Tibial nerve (tissue), 4 donors: ENCODE data around the gene MYO1D. TPM values are rescaled to one million over a fixed set of nuclear protein-coding genes. Genes with fewer than 3 reads are reported as not detected.
A peak's percentile ranks its signal among the peaks of the same experiment; 100 is the strongest.

ENCODE experiments used
- DNase-seq, 2 donors: peaks; one replicate each; pipeline ENCODE4 v3.0.0-alpha.2; 2019; ENCODE audit warnings: low spot score in 2 of 2
- H3K27ac ChIP-seq, 4 donors: fragments of 200-600 bp; sonication (generic) in 3 of 4; one replicate each; pipeline ENCODE4 v1.5.1; 2017 to 2019; ENCODE audit warnings: mild to moderate bottlenecking in 1 of 4
- H3K27me3 ChIP-seq, 2 donors: fragments of 200-600 bp; sonication (generic) in 1 of 2; one replicate each; pipeline versions ENCODE4 v1.5.1 to v1.6.0; 2017 to 2019
- H3K36me3 ChIP-seq, 3 donors: fragments of 200-600 bp; sonication (generic); one replicate each; pipeline ENCODE4 v1.5.1; 2018 to 2019
- H3K4me1 ChIP-seq, 4 donors: fragments of 200-600 bp; sonication (generic) in 3 of 4; one replicate each; pipeline ENCODE4 v1.5.1; 2017 to 2019
- H3K4me3 ChIP-seq, 4 donors: fragments of 200-600 bp; sonication (generic) in 3 of 4; one replicate each; pipeline ENCODE4 v1.5.1; 2017 to 2019; ENCODE audit warnings: mild to moderate bottlenecking in 1 of 4, moderate library complexity in 1 of 4
- H3K9me3 ChIP-seq, 4 donors: fragments of 200-600 bp; sonication (generic) in 3 of 4; one replicate each; pipeline ENCODE4 v1.5.1; 2017 to 2019
- EP300 ChIP-seq, 2 donors: sonication (generic); formaldehyde crosslinking; IDR thresholded peaks; one replicate each; pipeline ENCODE4 v1.6.1; 2017; ENCODE audit warnings: antibody characterized with exemption in 2 of 2, mild to moderate bottlenecking in 1 of 2
- POLR2A ChIP-seq, 2 donors: fragments of 450-650 bp; IDR thresholded peaks; one replicate each; pipeline ENCODE4 v1.6.1; 2017; ENCODE audit warnings: antibody characterized with exemption in 2 of 2, mild to moderate bottlenecking in 2 of 2, moderate library complexity in 2 of 2
- WGBS, 2 donors: methylation state at CpG; one replicate each; pipeline ENCODE4 v1.1.5; 2018; 5-methylcytosine and 5-hydroxymethylcytosine counted together
- total RNA-seq, 4 donors: library from RNA; depleted of rRNA; stranded (reverse); fragments of >200 nt; gene quantifications; one replicate each; pipeline ENCODE4 v1.1.0, GENCODE V29; 2016
- TF ChIP-seq, protein P1 (sequence below), 5 experiments: fragments of 200-600 bp in 3 of 5; fragments of 450-650 bp in 2 of 5; sonication (generic) in 3 of 5; IDR thresholded peaks; one replicate each; pipeline ENCODE4 v1.5.1; 2016 to 2019; ENCODE audit warnings: antibody characterized with exemption in 5 of 5, mild to moderate bottlenecking in 3 of 5, moderate library complexity in 2 of 5

MYO1D gene
- total RNA-seq, 4 donors from 2014 or later, result 28.5 to 49.6 (median 42.4) TPM

DNA sequence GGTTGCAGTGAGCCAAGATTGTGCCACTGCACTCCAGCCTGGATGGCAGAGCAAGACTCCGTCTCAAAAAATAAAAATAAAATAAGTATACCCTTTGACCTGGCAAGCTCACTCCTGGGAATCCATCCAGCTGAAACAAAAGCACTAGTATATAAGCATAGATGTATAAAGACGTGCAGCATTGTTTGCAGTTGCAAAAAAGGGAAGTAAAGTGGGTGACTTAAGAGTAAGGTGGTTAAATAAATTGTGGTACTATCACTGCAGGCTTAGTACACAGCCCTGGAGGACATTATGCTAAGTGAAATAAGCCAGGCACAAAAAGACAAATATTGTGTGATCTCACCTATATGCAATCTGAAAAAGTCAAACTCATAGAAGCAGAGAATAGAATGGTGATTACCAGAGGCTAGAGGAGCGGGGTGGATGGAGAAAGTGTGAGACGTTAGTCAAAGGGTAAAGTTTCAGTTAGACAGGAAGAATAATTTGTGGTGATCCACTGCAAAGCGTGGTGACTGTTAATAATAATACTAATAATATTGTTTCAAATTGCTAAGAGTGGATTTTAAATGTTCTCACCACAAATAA, 113.0 kb downstream of the MYO1D start:
- DNase-seq, result no peak
- H3K4me1 ChIP-seq, result no peaks in the 10 kb centered on the region
- WGBS, 2 donors, result 57 to 58% methylated on average over 5 of the region's 5 CpGs
- TF ChIP-seq, protein P1, sequence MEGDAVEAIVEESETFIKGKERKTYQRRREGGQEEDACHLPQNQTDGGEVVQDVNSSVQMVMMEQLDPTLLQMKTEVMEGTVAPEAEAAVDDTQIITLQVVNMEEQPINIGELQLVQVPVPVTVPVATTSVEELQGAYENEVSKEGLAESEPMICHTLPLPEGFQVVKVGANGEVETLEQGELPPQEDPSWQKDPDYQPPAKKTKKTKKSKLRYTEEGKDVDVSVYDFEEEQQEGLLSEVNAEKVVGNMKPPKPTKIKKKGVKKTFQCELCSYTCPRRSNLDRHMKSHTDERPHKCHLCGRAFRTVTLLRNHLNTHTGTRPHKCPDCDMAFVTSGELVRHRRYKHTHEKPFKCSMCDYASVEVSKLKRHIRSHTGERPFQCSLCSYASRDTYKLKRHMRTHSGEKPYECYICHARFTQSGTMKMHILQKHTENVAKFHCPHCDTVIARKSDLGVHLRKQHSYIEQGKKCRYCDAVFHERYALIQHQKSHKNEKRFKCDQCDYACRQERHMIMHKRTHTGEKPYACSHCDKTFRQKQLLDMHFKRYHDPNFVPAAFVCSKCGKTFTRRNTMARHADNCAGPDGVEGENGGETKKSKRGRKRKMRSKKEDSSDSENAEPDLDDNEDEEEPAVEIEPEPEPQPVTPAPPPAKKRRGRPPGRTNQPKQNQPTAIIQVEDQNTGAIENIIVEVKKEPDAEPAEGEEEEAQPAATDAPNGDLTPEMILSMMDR (IDR thresholded peaks at IDR 0.05), result no peak
- no peak overlapping the region for H3K4me3 ChIP-seq
- peaks cover 0 to 10% (median 0%) of the 10 kb centered on the region in 3 donors for H3K36me3 ChIP-seq
- no peak overlapping the region for H3K27ac ChIP-seq
- no peaks in the 10 kb centered on the region for H3K27me3 ChIP-seq
- no peaks in the 10 kb centered on the region for H3K9me3 ChIP-seq

DNA sequence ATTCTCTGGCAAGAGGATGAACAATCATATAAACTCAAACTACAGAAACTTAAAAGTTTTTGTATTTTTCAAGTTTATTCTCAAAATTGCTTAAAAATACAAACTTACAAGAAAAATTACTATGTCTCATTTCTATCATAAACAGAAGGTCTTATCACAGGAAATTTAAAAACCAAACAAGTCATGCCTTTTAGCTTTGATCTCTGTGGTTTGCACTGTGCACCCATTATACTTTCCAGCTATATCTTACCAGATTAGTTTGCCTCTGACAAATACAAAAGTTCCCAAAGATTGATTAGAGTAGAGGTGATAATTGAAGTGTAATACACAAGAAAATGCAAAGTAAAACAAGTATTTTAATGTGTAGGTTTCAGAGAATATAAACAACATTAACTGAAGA, 117.4 kb downstream of the MYO1D start:
- H3K27ac ChIP-seq, result no peak overlapping the region
- no peaks in the 10 kb centered on the region for H3K27me3 ChIP-seq
- TF ChIP-seq, protein P1 (IDR thresholded peaks at IDR 0.05), result no peak
- TF ChIP-seq POLR2A (IDR thresholded peaks at IDR 0.05) (no peak), EP300 (IDR thresholded peaks at IDR 0.05) (no peak)
- H3K4me3 ChIP-seq, result no peak overlapping the region
- no peak for DNase-seq
- no peaks in the 10 kb centered on the region for H3K9me3 ChIP-seq
- H3K36me3 ChIP-seq, result peaks cover 0 to 4% (median 0%) of the 10 kb centered on the region in 3 donors
- peaks cover 0 to 6% (median 0%) of the 10 kb centered on the region in 4 donors for H3K4me1 ChIP-seq

DNA sequence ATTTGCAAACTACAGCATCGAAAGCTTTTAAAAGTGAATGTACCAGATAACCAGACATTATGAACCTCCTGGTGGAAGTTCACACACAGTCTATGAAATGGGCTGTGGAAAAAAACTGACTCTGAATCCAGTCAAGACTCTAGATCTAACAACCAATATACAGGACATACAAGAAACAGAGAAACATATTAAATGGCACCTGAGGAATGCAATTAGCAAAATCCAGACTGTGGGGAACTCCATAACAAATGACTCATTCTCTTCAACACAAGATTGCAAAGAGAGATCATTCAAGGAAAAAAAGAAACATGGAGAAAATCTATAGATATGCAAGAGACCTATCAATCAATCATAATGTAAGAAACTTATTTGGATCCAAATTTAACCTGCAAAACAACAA, 119.0 kb downstream of the MYO1D start:
- DNase-seq, result no peak
- no peak overlapping the region for H3K27ac ChIP-seq
- H3K27me3 ChIP-seq, result no peaks in the 10 kb centered on the region
- H3K36me3 ChIP-seq, result peaks cover 0 to 4% (median 0%) of the 10 kb centered on the region in 3 donors
- H3K9me3 ChIP-seq, result no peaks in the 10 kb centered on the region
- TF ChIP-seq, protein P1 (IDR thresholded peaks at IDR 0.05), result no peak
- TF ChIP-seq EP300 (IDR thresholded peaks at IDR 0.05) (no peak), POLR2A (IDR thresholded peaks at IDR 0.05) (no peak)
- peaks cover 0 to 6% (median 0%) of the 10 kb centered on the region in 4 donors for H3K4me1 ChIP-seq
- H3K4me3 ChIP-seq, result no peak overlapping the region
- 73 to 88% methylated on average over 1 of the region's 1 CpG for WGBS, 2 donors

DNA sequence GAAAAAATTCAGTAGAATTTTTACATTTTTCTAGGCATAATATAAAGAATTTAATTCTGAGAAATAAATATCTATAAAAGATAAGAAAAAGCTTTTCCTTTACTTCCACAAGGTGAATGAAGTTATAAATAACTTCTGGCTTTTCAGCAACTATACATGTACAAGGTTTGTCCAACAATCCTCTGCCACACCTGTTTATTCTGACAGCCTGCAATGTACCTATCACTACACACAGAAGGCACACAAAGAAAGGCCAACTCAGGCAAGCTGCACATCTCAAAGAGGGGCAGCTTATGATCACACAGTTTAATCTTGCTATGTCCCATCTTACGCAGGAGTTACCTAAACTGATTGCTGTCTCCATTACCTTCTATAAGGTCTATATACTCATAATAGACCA, 120.2 kb downstream of the MYO1D start:
- no peaks in the 10 kb centered on the region for H3K9me3 ChIP-seq
- H3K36me3 ChIP-seq, result peaks cover 0 to 4% (median 0%) of the 10 kb centered on the region in 3 donors
- H3K4me3 ChIP-seq, result no peak overlapping the region
- WGBS, 2 donors, result 92 to 93% methylated on average over 1 of the region's 1 CpG
- peaks cover 0 to 6% (median 0%) of the 10 kb centered on the region in 4 donors for H3K4me1 ChIP-seq
- no peaks in the 10 kb centered on the region for H3K27me3 ChIP-seq
- no peak overlapping the region for H3K27ac ChIP-seq
- TF ChIP-seq POLR2A (IDR thresholded peaks at IDR 0.05) (no peak), EP300 (IDR thresholded peaks at IDR 0.05) (no peak)
- TF ChIP-seq, protein P1 (IDR thresholded peaks at IDR 0.05), result no peak
- no peak for DNase-seq

DNA sequence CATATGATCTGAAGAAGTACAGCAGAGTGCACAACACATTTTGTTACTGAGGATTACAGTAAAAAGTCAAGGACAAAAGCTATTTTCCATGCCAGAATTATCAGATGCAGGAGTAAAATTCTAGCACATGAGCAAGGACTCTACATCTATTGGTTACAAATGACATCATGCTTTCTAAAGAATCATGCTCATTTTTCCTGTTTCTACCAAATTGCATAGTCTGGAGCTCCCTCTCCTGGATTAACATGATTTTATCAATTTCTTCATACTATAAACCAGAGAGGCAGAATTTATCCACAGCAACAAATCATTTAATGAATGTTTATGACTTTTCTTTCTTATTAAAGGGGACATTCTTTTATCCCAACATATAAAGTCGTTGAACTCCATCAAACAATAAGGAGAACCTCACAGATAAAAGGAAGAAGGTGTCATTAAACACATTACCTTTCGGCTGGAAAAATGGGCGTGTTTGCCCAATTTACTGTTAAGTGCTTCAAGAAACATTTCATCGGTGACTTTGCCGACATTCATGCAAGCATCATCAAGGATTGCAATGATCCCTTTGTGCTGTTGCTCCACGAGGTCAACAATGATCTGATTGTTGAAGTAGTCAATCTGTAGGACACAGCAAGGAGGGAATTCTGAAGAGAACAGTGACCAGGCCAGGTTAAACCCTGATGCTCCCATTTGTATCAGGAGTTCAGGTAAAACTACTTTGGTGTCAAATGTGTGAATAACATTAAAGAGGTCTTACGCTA, 121.7 kb downstream of the MYO1D start:
- Histone ChIP-seq H3K9me3 (no peaks in the 10 kb centered on the region), H3K36me3 (no peaks in the 10 kb centered on the region), H3K4me1 (peaks cover 0 to 6% (median 0%) of the 10 kb centered on the region in 4 donors), H3K27me3 (no peaks in the 10 kb centered on the region), H3K4me3 (no peak overlapping the region), H3K27ac (no peak overlapping the region)
- WGBS, 2 donors, result 49 to 53% methylated on average over 7 of the region's 7 CpGs
- TF ChIP-seq POLR2A (IDR thresholded peaks at IDR 0.05) (no peak), EP300 (IDR thresholded peaks at IDR 0.05) (no peak)
- TF ChIP-seq, protein P1 (IDR thresholded peaks at IDR 0.05), result peak; percentile 31 to 73 (median 40)
- no peak for DNase-seq
